Effector memory CD8-positive, alpha-beta T cell (primary cell): ENCODE measurements around the gene RYR3.

Experiments used
- ATAC-seq: fragments of 150-1000 bp; cut with Tn5 transposase; replicated peaks from 2 replicates; pipeline ENCODE4 v1.10.0; 2021; ENCODE audit warnings: mild to moderate bottlenecking, moderate library complexity
- DNase-seq, 3 experiments: peaks; one replicate each; pipeline ENCODE4 v3.0.0; 2021
- H3K27ac Mint-ChIP-seq, 2 donors: one replicate each; pipeline ENCODE4 v1.8.0; 2022; ENCODE audit warnings: mild to moderate bottlenecking in 2 of 2, mixed read lengths in 2 of 2, moderate library complexity in 2 of 2
- H3K27me3 Mint-ChIP-seq, 2 donors: one replicate each; pipeline ENCODE4 v1.8.0; 2022; ENCODE audit warnings: mixed read lengths in 2 of 2
- H3K36me3 Mint-ChIP-seq: one replicate; pipeline ENCODE4 v1.8.0; 2022; ENCODE audit warnings: mild to moderate bottlenecking, moderate library complexity, mixed read lengths; ENCODE audit not compliant: insufficient read depth
- H3K4me1 Mint-ChIP-seq, 2 donors: one replicate each; pipeline ENCODE4 v1.8.0; 2022; ENCODE audit warnings: low read depth in 2 of 2, mixed read lengths in 2 of 2
- H3K4me3 Mint-ChIP-seq, 2 donors: one replicate each; pipeline ENCODE4 v1.8.0; 2022; ENCODE audit warnings: mild to moderate bottlenecking in 2 of 2, mixed read lengths in 2 of 2, moderate library complexity in 2 of 2
- H3K9me3 Mint-ChIP-seq, 2 donors: one replicate each; pipeline ENCODE4 v1.8.0; 2022; ENCODE audit warnings: mixed read lengths in 2 of 2

The RYR3 gene

DNA sequence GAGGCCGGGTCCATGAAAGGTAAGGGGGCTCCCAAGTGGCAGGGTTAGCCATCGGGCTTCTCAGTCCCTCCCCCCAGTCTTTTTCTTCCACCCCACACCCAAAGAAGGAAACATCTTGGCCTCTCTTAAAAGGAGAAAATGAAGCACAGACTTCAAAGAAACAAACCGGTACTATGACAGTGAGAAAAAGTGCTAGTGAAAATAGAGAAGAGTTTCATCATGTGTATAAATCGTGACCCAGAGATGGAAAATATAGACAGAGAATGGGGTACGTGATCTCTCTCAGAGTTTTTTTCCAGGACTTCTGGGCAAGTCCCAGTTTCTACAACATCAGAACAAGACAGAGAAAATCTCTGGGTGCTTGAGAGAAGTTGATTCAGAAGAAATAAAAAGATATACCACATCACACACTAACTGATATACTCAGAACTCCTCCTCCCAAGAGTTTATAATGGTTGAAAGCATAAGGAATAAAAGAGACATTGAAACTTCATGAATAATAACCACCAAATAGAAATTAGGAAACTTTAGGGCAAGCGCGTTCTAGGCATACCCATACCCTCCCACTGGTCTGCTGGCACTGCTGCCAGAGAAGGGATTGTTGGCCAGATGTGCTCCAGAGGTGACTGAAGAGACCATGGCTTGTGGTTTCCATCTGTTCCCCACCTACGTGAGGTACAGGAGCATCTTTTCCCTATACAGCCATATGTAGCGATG, 338.6 kb downstream of the RYR3 start:
- ATAC-seq: no peak
- H3K4me1 Mint-ChIP-seq: no peaks in the 10 kb centered on the region
- no peak overlapping the region for H3K27ac Mint-ChIP-seq
- H3K36me3 Mint-ChIP-seq: no peaks in the 10 kb centered on the region
- no peaks in the 10 kb centered on the region for H3K9me3 Mint-ChIP-seq
- H3K27me3 Mint-ChIP-seq: peaks cover 8 to 22% of the 10 kb centered on the region in 2 donors
- H3K4me3 Mint-ChIP-seq: no peak overlapping the region
- no peak for DNase-seq

DNA sequence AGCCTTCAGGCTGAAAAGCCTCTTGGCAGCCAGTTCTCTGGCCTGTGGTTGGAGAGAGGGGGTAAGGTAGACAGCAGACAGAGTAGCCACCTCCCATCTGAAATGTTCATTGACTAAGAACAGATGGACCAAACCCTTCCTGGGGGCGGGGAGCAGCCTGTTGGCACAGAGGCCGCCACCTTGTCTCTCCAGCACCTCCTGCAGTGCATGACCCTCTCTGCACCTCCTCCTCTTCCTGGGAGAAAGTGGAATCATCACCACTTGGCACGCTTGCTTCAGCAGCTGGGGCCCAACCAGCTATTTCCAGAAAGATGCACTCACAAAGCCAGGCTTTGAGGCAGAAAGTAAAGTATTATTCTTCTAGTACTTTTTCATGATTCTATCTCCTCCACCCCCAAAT, 344.1 kb downstream of the RYR3 start:
- no peak for DNase-seq
- no peak overlapping the region for H3K4me3 Mint-ChIP-seq
- no peaks in the 10 kb centered on the region for H3K36me3 Mint-ChIP-seq
- H3K27me3 Mint-ChIP-seq: peaks cover 0 to 16% of the 10 kb centered on the region in 2 donors
- H3K9me3 Mint-ChIP-seq: no peaks in the 10 kb centered on the region
- no peaks in the 10 kb centered on the region for H3K4me1 Mint-ChIP-seq
- ATAC-seq: no peak
- no peak overlapping the region for H3K27ac Mint-ChIP-seq

DNA sequence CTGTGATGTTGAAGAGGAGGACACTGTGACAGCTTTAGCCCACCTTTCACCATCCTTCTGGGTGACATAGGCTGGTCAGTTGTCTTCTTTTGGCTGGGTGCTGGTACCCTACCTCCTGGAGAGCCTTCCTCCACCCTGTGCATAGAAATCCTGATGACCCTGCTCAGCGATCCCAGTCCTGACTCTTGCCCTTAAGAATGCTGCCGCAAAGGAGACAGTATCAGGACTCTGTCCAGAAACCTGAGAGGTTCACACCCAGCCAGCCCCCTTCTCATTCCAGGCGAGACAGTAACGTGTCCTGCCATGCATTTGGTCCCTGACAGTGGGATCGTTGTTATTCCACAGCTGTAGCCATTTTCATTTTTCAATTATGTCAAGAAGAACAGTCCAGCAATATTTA, 344.7 kb downstream of the RYR3 start:
- H3K27ac Mint-ChIP-seq: no peak overlapping the region
- no peaks in the 10 kb centered on the region for H3K4me1 Mint-ChIP-seq
- no peak overlapping the region for H3K4me3 Mint-ChIP-seq
- H3K27me3 Mint-ChIP-seq: peaks cover 0 to 16% of the 10 kb centered on the region in 2 donors
- no peaks in the 10 kb centered on the region for H3K9me3 Mint-ChIP-seq
- no peaks in the 10 kb centered on the region for H3K36me3 Mint-ChIP-seq
- no peak for DNase-seq
- no peak for ATAC-seq

DNA sequence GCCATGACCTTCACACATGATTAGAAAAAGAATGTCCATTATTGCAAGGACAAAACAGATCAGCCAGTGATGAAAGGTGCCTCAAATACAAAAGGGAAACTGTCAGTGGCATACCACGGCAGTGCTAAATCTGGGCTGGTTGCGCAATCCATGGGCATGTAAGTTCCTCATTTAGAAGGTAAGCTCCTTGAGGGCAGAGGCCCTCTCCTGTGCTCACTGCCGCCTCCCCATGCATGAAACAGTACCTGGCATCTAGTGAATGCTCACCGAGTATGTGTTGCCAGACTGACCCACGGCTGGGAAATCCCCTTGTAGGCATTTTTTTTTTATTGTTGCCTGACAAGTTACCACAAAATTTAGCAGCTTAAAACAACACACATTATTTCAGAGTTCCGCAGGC, 345.4 kb downstream of the RYR3 start:
- no peak for DNase-seq
- Mint-ChIP-seq H3K36me3 (no peaks in the 10 kb centered on the region), H3K4me1 (no peaks in the 10 kb centered on the region), H3K9me3 (no peaks in the 10 kb centered on the region), H3K27me3 (peaks cover 0 to 16% of the 10 kb centered on the region in 2 donors), H3K4me3 (no peak overlapping the region), H3K27ac (no peak overlapping the region)
- ATAC-seq: no peak

DNA sequence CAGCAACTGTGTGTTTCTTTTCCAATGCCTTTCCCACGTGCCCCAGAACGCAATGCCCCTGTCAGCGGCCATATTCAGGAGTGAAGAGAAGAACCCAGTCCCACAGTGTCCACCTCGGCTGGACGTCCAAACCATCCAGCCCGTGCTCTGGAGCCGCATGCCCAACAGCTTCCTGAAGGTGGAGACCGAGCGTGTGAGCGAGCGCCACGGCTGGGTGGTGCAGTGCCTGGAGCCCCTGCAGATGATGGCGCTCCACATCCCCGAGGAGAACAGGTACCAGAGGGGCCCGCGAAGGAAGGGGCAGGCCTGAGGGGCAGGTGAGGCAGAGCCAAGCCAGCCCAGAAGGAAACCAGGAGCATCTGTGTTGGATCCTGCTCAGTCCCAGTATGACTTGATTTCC, 349.4 kb downstream of the RYR3 start:
- DNase-seq (no peak), ATAC-seq (no peak)
- no peaks in the 10 kb centered on the region for H3K9me3 Mint-ChIP-seq
- no peak overlapping the region for H3K27ac Mint-ChIP-seq
- H3K4me3 Mint-ChIP-seq: no peak overlapping the region
- no peaks in the 10 kb centered on the region for H3K36me3 Mint-ChIP-seq
- peaks cover 0 to 18% of the 10 kb centered on the region in 2 donors for H3K27me3 Mint-ChIP-seq
- H3K4me1 Mint-ChIP-seq: no peaks in the 10 kb centered on the region

DNA sequence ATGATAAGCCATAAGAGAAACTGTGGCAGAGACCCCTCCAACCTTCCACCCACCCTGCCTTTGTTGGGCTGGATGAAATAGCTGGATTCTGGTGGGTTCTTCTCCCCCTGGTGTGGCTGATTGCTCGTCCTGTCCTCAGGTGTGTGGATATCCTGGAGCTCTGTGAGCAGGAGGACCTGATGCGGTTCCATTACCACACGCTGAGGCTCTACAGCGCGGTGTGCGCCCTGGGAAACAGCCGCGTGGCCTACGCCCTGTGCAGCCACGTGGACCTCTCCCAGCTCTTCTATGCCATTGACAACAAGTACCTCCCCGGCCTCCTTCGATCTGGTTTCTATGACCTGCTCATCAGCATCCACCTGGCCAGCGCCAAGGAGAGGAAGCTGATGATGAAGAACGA, 351.2 kb downstream of the RYR3 start:
- H3K27me3 Mint-ChIP-seq: peaks cover 0 to 18% of the 10 kb centered on the region in 2 donors
- H3K27ac Mint-ChIP-seq: no peak overlapping the region
- ATAC-seq: no peak
- DNase-seq: no peak
- H3K36me3 Mint-ChIP-seq: no peaks in the 10 kb centered on the region
- no peak overlapping the region for H3K4me3 Mint-ChIP-seq
- no peaks in the 10 kb centered on the region for H3K9me3 Mint-ChIP-seq
- H3K4me1 Mint-ChIP-seq: no peaks in the 10 kb centered on the region

DNA sequence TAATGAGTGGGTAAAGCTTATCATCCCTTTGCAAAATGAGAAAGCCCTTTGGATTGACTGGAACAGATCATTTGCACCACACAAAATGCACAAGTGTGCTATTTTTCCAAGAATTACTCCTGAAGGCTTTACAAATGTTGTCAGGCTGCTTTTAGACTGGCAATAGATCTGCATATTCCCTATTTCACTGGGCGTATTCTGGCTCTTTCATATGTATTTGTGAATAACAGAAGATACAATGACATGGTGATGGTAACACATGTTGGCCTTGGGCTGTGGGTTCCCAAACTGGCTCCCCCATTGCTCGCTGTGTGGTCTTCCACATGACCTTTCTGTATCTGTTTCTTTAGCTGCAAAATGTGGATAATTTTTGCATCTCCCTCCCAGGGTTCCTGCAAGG, 354.2 kb downstream of the RYR3 start:
- H3K9me3 Mint-ChIP-seq: no peaks in the 10 kb centered on the region
- H3K27ac Mint-ChIP-seq: no peak overlapping the region
- no peak for DNase-seq
- ATAC-seq: no peak
- H3K4me1 Mint-ChIP-seq: no peaks in the 10 kb centered on the region
- H3K27me3 Mint-ChIP-seq: peaks cover 0 to 8% of the 10 kb centered on the region in 2 donors
- no peaks in the 10 kb centered on the region for H3K36me3 Mint-ChIP-seq
- no peak overlapping the region for H3K4me3 Mint-ChIP-seq

DNA sequence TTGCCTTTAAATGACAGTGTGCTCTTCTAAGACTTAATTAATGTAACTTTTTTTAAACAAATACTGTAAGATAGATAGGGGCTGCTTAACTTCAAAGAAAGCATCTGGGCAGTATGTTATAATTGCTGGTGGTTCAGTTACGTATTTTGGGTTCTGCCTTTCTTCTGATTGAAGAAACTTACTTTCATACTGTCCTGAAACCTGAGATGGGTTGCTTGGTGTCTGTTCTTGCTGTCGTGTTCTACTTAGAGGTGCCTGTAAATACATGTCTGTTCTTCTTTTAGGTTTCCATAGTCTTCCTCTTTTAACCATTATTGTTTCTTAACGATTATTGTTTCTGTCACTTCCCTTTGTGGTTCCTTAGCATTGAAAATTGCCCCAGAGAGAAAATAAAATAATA, 359.8 kb downstream of the RYR3 start:
- H3K4me1 Mint-ChIP-seq: no peaks in the 10 kb centered on the region
- no peaks in the 10 kb centered on the region for H3K9me3 Mint-ChIP-seq
- DNase-seq (no peak), ATAC-seq (no peak)
- H3K27me3 Mint-ChIP-seq: peaks cover 26 to 42% of the 10 kb centered on the region in 2 donors
- no peak overlapping the region for H3K27ac Mint-ChIP-seq
- no peaks in the 10 kb centered on the region for H3K36me3 Mint-ChIP-seq
- H3K4me3 Mint-ChIP-seq: no peak overlapping the region

DNA sequence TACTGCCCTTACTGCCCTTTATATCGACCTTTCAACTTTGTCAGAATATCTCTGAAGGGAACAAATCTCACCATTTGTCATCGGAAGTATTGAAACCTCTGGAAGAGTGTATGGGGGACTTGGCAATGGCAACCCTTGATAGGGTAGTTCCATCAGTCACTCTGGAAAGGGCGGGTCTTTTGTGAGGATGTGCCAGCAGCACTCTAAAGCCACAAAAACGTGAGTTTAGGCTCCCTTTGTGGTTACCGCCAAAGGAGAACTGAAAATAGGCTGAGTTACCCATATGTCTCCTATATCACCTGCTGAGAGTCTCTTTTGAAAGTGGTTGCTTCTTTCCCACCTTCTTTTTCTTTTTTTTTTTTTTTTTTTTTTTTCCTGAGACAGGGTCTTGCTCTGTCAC, 360.7 kb downstream of the RYR3 start:
- ATAC-seq: no peak
- no peaks in the 10 kb centered on the region for H3K4me1 Mint-ChIP-seq
- no peaks in the 10 kb centered on the region for H3K36me3 Mint-ChIP-seq
- no peak for DNase-seq
- H3K27me3 Mint-ChIP-seq: peaks cover 35 to 50% of the 10 kb centered on the region in 2 donors
- no peak overlapping the region for H3K4me3 Mint-ChIP-seq
- H3K27ac Mint-ChIP-seq: no peak overlapping the region
- H3K9me3 Mint-ChIP-seq: no peaks in the 10 kb centered on the region

DNA sequence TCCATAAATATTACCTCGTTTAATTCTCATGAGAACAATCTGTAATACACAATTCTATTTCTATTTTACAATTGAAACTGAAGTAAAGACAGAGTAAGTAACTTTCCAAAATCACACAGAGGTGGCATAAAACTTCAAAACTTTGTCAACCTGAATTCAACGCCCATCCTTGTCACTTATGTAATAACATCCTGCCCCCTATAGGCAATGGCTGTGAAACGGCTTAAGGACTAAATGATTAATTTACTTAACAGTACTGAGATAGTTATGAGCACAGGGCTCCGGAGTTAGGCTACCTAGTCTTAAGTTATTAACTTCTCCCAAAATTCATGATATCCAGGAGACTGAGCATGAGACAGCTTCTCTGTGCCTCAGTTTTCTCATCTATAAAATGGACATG, 364.5 kb downstream of the RYR3 start:
- Mint-ChIP-seq H3K27ac (no peak overlapping the region), H3K27me3 (peaks cover 39 to 66% of the 10 kb centered on the region in 2 donors), H3K4me3 (no peak overlapping the region), H3K9me3 (no peaks in the 10 kb centered on the region), H3K4me1 (no peaks in the 10 kb centered on the region), H3K36me3 (no peaks in the 10 kb centered on the region)
- ATAC-seq (no peak), DNase-seq (no peak)

DNA sequence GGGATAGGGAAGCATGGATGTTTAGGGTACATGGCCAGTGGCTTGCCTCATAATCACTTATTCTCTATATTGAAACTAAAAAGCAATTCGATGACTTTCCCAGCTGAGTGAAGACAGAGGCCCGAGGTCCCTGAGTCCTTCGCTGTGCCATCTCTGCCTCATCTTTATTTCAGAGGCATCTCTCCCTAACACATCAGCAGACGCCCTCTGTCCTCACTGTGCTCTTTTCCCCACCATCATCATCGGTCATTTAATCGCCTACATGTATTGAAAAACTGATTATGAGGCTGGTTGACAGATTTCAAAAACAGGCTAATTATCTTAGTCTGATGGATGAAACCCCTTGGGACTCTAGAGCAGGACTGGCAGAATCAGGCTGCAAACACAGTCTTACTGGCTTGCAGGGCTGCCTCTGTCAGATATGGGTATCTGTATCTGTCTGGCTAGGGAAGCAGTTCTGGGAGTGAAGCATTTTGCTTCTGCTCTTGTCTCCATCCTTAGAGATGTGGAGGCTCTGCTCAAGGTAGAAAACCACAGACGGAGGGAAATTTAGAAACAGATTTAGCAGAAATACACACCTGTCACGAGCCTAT, 366.6 kb downstream of the RYR3 start:
- Mint-ChIP-seq H3K4me1 (no peaks in the 10 kb centered on the region), H3K27ac (no peak overlapping the region), H3K4me3 (no peak overlapping the region), H3K9me3 (no peaks in the 10 kb centered on the region), H3K27me3 (peaks cover 43 to 74% of the 10 kb centered on the region in 2 donors), H3K36me3 (no peaks in the 10 kb centered on the region)
- DNase-seq (no peak), ATAC-seq (no peak)

DNA sequence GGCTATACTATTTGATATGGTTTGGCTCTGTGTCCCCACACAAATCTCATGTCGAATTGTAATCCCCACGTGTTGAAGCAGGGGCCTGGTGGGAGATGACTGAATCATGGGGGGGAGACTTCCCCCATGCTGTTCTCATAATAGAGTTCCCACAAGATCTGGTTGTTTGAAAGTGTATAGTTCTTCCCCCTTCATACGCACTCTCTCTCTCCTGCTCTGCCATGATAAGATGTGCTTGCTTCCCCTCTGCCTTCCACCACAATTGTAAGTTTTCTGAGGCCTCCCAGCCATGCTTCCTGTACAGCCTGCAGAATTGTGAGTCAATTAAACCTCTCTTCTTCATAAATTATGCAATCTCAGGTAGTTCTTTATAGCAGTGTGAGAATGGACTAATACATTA, 367.4 kb downstream of the RYR3 start:
- H3K27me3 Mint-ChIP-seq: peaks cover 48 to 74% of the 10 kb centered on the region in 2 donors
- no peaks in the 10 kb centered on the region for H3K4me1 Mint-ChIP-seq
- no peak overlapping the region for H3K27ac Mint-ChIP-seq

DNA sequence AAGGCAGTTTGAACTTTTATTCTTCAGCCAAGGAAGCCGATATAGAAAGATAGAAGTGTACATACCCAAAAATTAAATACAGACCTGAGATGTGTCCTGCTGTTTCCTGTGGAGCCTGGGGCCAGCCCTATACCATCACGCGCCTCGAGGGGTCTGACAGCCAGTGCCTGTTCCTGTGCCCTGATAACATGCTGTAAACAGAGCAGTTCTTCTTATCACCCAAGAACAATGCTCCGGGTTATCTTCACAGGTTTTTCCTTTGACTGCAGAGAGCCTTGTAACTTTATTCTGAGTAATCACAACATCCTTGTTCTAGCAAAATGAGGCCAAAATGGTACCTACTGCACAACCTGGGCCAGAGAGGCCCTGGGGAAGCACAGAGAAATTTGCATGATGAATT, 367.8 kb downstream of the RYR3 start:
- DNase-seq (no peak), ATAC-seq (no peak)
- Mint-ChIP-seq H3K27ac (no peak overlapping the region), H3K4me3 (no peak overlapping the region), H3K36me3 (no peaks in the 10 kb centered on the region), H3K9me3 (no peaks in the 10 kb centered on the region), H3K27me3 (peaks cover 47 to 73% of the 10 kb centered on the region in 2 donors), H3K4me1 (no peaks in the 10 kb centered on the region)

More for the DNA sequence above, 367.4 kb downstream of the RYR3 start:
- Mint-ChIP-seq H3K9me3 (no peaks in the 10 kb centered on the region), H3K36me3 (no peaks in the 10 kb centered on the region), H3K4me3 (no peak overlapping the region)
- ATAC-seq: no peak
- DNase-seq: no peak

DNA sequence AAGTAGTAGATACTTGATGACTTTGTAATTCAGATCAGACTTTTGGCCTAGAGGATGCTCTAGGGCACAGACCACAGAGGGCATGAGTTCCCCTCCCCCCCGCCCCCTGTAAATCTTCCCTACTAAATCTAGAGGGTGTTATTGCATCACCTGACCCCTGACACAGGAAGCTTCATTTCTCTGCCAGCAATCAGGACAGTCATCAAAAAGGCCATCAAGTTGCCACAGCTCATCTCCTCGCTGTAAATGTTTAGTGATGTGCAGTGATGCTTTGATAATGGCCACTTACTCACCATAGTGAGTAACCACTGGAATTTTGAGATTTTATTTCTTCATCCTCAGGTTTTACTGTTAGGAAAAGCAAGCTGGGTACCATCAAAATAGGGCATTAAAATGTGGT, 368.3 kb downstream of the RYR3 start:
- H3K9me3 Mint-ChIP-seq: no peaks in the 10 kb centered on the region
- DNase-seq: no peak
- H3K27ac Mint-ChIP-seq: no peak overlapping the region
- H3K36me3 Mint-ChIP-seq: no peaks in the 10 kb centered on the region
- no peak overlapping the region for H3K4me3 Mint-ChIP-seq
- ATAC-seq: no peak
- peaks cover 43 to 72% of the 10 kb centered on the region in 2 donors for H3K27me3 Mint-ChIP-seq
- no peaks in the 10 kb centered on the region for H3K4me1 Mint-ChIP-seq
